ENCODE data around the gene BTD. TPM values are rescaled to one million over a fixed set of nuclear protein-coding genes. Genes with fewer than 3 reads are reported as not detected.
A peak's percentile ranks its signal among the peaks of the same experiment; 100 is the strongest.

BTD gene
- total and polyA plus RNA-seq, 4 donors, result 13.1 to 33.3 (median 23.7) TPM

- no peak overlapping the region for H3K27ac ChIP-seq (ENCODE audit: low read depth, low read length)
- no peak overlapping the region for H3K4me3 ChIP-seq (ENCODE audit: low read depth, low read length)
- no peaks in the 10 kb centered on the region for H3K9me3 ChIP-seq (ENCODE audit: control insufficient read depth, insufficient read depth, low read length)
- DNase-seq (ENCODE audit: low read depth in 4 of 6, low spot score in 6 of 6), result no peak
- H3K36me3 ChIP-seq (ENCODE audit: control insufficient read depth, insufficient read depth, low read length), result peaks cover 11% of the 10 kb centered on the region
- WGBS (ENCODE audit: insufficient coverage), result no CpG with 5 or more reads among the region's 5 CpGs
- no peaks in the 10 kb centered on the region for H3K4me1 ChIP-seq (ENCODE audit: control insufficient read depth, insufficient read depth, low read length)
- H3K27me3 ChIP-seq (ENCODE audit: control insufficient read depth, insufficient read depth, low read length), result no peaks in the 10 kb centered on the region
These were observed 77.8 kb downstream of the BTD start for GRCh38 chr3:15679306-15679705.

GRCh38 chr3:15681668-15682067, 80.1 kb downstream of the BTD start:
- Histone ChIP-seq H3K9me3 (ENCODE audit: control insufficient read depth, insufficient read depth, low read length) (no peaks in the 10 kb centered on the region), H3K27ac (ENCODE audit: low read depth, low read length) (no peak overlapping the region), H3K4me1 (ENCODE audit: control insufficient read depth, insufficient read depth, low read length) (no peaks in the 10 kb centered on the region), H3K4me3 (ENCODE audit: low read depth, low read length) (no peak overlapping the region), H3K27me3 (ENCODE audit: control insufficient read depth, insufficient read depth, low read length) (no peaks in the 10 kb centered on the region), H3K36me3 (ENCODE audit: control insufficient read depth, insufficient read depth, low read length) (peaks cover 16% of the 10 kb centered on the region)
- no peak for DNase-seq (ENCODE audit: low read depth in 4 of 6, low spot score in 6 of 6)
- WGBS (ENCODE audit: insufficient coverage), result no CpG with 5 or more reads among the region's 2 CpGs

GRCh38 chr3:15682561-15683185, 81.1 kb downstream of the BTD start:
- no CpG with 5 or more reads among the region's 3 CpGs for WGBS (ENCODE audit: insufficient coverage)
- no peaks in the 10 kb centered on the region for H3K27me3 ChIP-seq (ENCODE audit: control insufficient read depth, insufficient read depth, low read length)
- peak in 2 of 6 donors; percentile 73 to 80 for DNase-seq (ENCODE audit: low read depth in 4 of 6, low spot score in 6 of 6)
- no peaks in the 10 kb centered on the region for H3K4me1 ChIP-seq (ENCODE audit: control insufficient read depth, insufficient read depth, low read length)
- H3K9me3 ChIP-seq (ENCODE audit: control insufficient read depth, insufficient read depth, low read length), result no peaks in the 10 kb centered on the region
- H3K4me3 ChIP-seq (ENCODE audit: low read depth, low read length), result no peak overlapping the region
- H3K36me3 ChIP-seq (ENCODE audit: control insufficient read depth, insufficient read depth, low read length), result peaks cover 12% of the 10 kb centered on the region
- peak overlapping the region; percentile 22 for H3K27ac ChIP-seq (ENCODE audit: low read depth, low read length)

- Histone ChIP-seq H3K36me3 (ENCODE audit: control insufficient read depth, insufficient read depth, low read length) (peaks cover 12% of the 10 kb centered on the region), H3K4me1 (ENCODE audit: control insufficient read depth, insufficient read depth, low read length) (no peaks in the 10 kb centered on the region), H3K9me3 (ENCODE audit: control insufficient read depth, insufficient read depth, low read length) (no peaks in the 10 kb centered on the region), H3K27ac (ENCODE audit: low read depth, low read length) (peak overlapping the region; percentile 22), H3K27me3 (ENCODE audit: control insufficient read depth, insufficient read depth, low read length) (no peaks in the 10 kb centered on the region), H3K4me3 (ENCODE audit: low read depth, low read length) (no peak overlapping the region)
- no peak for DNase-seq (ENCODE audit: low read depth in 4 of 6, low spot score in 6 of 6)
- no CpG with 5 or more reads among the region's 1 CpG for WGBS (ENCODE audit: insufficient coverage)
These were observed 81.7 kb downstream of the BTD start for GRCh38 chr3:15683253-15683652.

GRCh38 chr3:15685927-15686326, 84.4 kb downstream of the BTD start:
- H3K36me3 ChIP-seq (ENCODE audit: control insufficient read depth, insufficient read depth, low read length), result peaks cover 16% of the 10 kb centered on the region
- no peak for DNase-seq (ENCODE audit: low read depth in 4 of 6, low spot score in 6 of 6)
- WGBS (ENCODE audit: insufficient coverage), result 60% methylated on average over 3 of the region's 7 CpGs
- H3K9me3 ChIP-seq (ENCODE audit: control insufficient read depth, insufficient read depth, low read length), result no peaks in the 10 kb centered on the region
- peaks cover under 1% of the 10 kb centered on the region for H3K4me1 ChIP-seq (ENCODE audit: control insufficient read depth, insufficient read depth, low read length)
- no peaks in the 10 kb centered on the region for H3K27me3 ChIP-seq (ENCODE audit: control insufficient read depth, insufficient read depth, low read length)
- H3K27ac ChIP-seq (ENCODE audit: low read depth, low read length), result no peak overlapping the region
- H3K4me3 ChIP-seq (ENCODE audit: low read depth, low read length), result no peak overlapping the region

- no peak for DNase-seq (ENCODE audit: low read depth in 4 of 6, low spot score in 6 of 6)
- Histone ChIP-seq H3K36me3 (ENCODE audit: control insufficient read depth, insufficient read depth, low read length) (peaks cover 16% of the 10 kb centered on the region), H3K9me3 (ENCODE audit: control insufficient read depth, insufficient read depth, low read length) (no peaks in the 10 kb centered on the region), H3K27ac (ENCODE audit: low read depth, low read length) (no peak overlapping the region), H3K4me3 (ENCODE audit: low read depth, low read length) (no peak overlapping the region), H3K4me1 (ENCODE audit: control insufficient read depth, insufficient read depth, low read length) (peaks cover 4% of the 10 kb centered on the region), H3K27me3 (ENCODE audit: control insufficient read depth, insufficient read depth, low read length) (no peaks in the 10 kb centered on the region)
- 67% methylated on average over 1 of the region's 4 CpGs for WGBS (ENCODE audit: insufficient coverage)
These were observed 88.7 kb downstream of the BTD start for GRCh38 chr3:15690230-15690629.

GRCh38 chr3:15690748-15691147, 89.2 kb downstream of the BTD start:
- Histone ChIP-seq H3K36me3 (ENCODE audit: control insufficient read depth, insufficient read depth, low read length) (peaks cover 16% of the 10 kb centered on the region), H3K4me1 (ENCODE audit: control insufficient read depth, insufficient read depth, low read length) (peaks cover 4% of the 10 kb centered on the region), H3K4me3 (ENCODE audit: low read depth, low read length) (no peak overlapping the region), H3K9me3 (ENCODE audit: control insufficient read depth, insufficient read depth, low read length) (no peaks in the 10 kb centered on the region), H3K27ac (ENCODE audit: low read depth, low read length) (no peak overlapping the region), H3K27me3 (ENCODE audit: control insufficient read depth, insufficient read depth, low read length) (no peaks in the 10 kb centered on the region)
- WGBS (ENCODE audit: insufficient coverage), result 100% methylated on average over 1 of the region's 5 CpGs
- no peak for DNase-seq (ENCODE audit: low read depth in 4 of 6, low spot score in 6 of 6)

- peak in 4 of 6 donors; percentile 15 to 75 (median 29) for DNase-seq (ENCODE audit: low read depth in 4 of 6, low spot score in 6 of 6)
- Histone ChIP-seq H3K4me1 (ENCODE audit: control insufficient read depth, insufficient read depth, low read length) (peaks cover 4% of the 10 kb centered on the region), H3K27ac (ENCODE audit: low read depth, low read length) (peak overlapping the region; percentile 50), H3K27me3 (ENCODE audit: control insufficient read depth, insufficient read depth, low read length) (no peaks in the 10 kb centered on the region), H3K4me3 (ENCODE audit: low read depth, low read length) (no peak overlapping the region), H3K9me3 (ENCODE audit: control insufficient read depth, insufficient read depth, low read length) (no peaks in the 10 kb centered on the region), H3K36me3 (ENCODE audit: control insufficient read depth, insufficient read depth, low read length) (peaks cover 16% of the 10 kb centered on the region)
- WGBS (ENCODE audit: insufficient coverage), result no CpG with 5 or more reads among the region's 1 CpG
These were observed 91.8 kb downstream of the BTD start for GRCh38 chr3:15693355-15693754.

- H3K4me3 ChIP-seq (ENCODE audit: low read depth, low read length), result no peak overlapping the region
- H3K9me3 ChIP-seq (ENCODE audit: control insufficient read depth, insufficient read depth, low read length), result no peaks in the 10 kb centered on the region
- H3K27me3 ChIP-seq (ENCODE audit: control insufficient read depth, insufficient read depth, low read length), result no peaks in the 10 kb centered on the region
- H3K36me3 ChIP-seq (ENCODE audit: control insufficient read depth, insufficient read depth, low read length), result peaks cover 12% of the 10 kb centered on the region
- peak in 1 of 6 donors; percentile 45 for DNase-seq (ENCODE audit: low read depth in 4 of 6, low spot score in 6 of 6)
- WGBS (ENCODE audit: insufficient coverage), result no CpG with 5 or more reads among the region's 1 CpG
- H3K27ac ChIP-seq (ENCODE audit: low read depth, low read length), result no peak overlapping the region
- H3K4me1 ChIP-seq (ENCODE audit: control insufficient read depth, insufficient read depth, low read length), result peaks cover 4% of the 10 kb centered on the region
These were observed 93.1 kb downstream of the BTD start for GRCh38 chr3:15694628-15695027.
